NT2/D1 (cell line): ENCODE measurements around the gene HDGFL2.

Source experiments
- DNase-seq: peaks from one replicate; pipeline ENCODE4 v3.0.0-alpha.2; 2011; ENCODE audit warnings: low read depth, low spot score
- H3K27me3 ChIP-seq: 2 replicates; pipeline ENCODE4 v1.6.0; 2011; ENCODE audit warnings: mild to moderate bottlenecking; ENCODE audit not compliant: insufficient read length, insufficient read depth
- H3K36me3 ChIP-seq: 2 replicates; pipeline ENCODE4 v1.6.1; 2011; ENCODE audit warnings: mild to moderate bottlenecking, low read length, mixed read lengths; ENCODE audit not compliant: insufficient read depth, insufficient read length
- H3K4me1 ChIP-seq: 2 replicates; pipeline ENCODE4 v1.5.1; 2011; ENCODE audit not compliant: insufficient read depth, insufficient read length
- H3K4me3 ChIP-seq: 2 replicates; pipeline ENCODE4 v1.5.1; 2011; ENCODE audit warnings: low read depth; ENCODE audit not compliant: insufficient read length
- H3K9ac ChIP-seq: 2 replicates; pipeline ENCODE4 v1.6.0; 2011; ENCODE audit warnings: low read depth; ENCODE audit not compliant: insufficient read length
- H3K9me3 ChIP-seq: 2 replicates; pipeline ENCODE4 v1.5.1; 2011; ENCODE audit warnings: mild to moderate bottlenecking, low read length; ENCODE audit not compliant: insufficient read depth
- SUZ12 ChIP-seq: IDR thresholded peaks from 2 replicates; pipeline ENCODE4 v1.6.1; 2011; ENCODE audit not compliant: insufficient read length, insufficient read depth; ENCODE audit errors: extremely low read depth
- YY1 ChIP-seq: IDR thresholded peaks from 2 replicates; pipeline ENCODE4 v1.6.1; 2011; ENCODE audit not compliant: insufficient read length, insufficient read depth
- ZNF274 ChIP-seq: IDR thresholded peaks from 2 replicates; pipeline ENCODE4 v1.6.1; 2011; ENCODE audit warnings: mild to moderate bottlenecking, low read depth, low read length

HDGFL2 gene

DNA sequence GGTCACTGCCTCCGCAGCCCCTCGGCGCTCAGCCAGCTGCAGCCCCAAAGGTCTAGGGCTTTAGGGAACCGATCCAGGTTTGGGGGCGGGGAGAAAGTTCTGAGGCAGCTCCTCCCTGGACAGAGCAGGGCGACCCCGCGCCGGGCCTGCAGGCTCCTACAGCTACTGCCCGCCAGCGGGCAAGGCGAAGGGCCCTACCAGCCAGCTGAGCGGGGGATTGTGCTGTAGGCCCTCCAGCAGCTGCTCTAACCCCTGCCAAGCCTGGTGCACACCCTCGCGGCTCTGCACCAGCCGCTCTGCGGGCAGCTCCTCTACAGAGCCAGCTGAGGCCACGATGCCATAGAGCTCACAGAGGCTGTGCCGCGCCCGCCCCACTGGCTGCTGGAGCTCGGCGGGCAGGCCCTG, 32.2 kb downstream of the HDGFL2 start:
- H3K9ac ChIP-seq, result peak overlapping the region; percentile 6
- DNase-seq, result no peak
- peaks cover 15% of the 10 kb centered on the region for H3K4me1 ChIP-seq
- no peak for TF ChIP-seq SUZ12
- no peak for TF ChIP-seq ZNF274
- TF ChIP-seq YY1, result no peak
- no peaks in the 10 kb centered on the region for H3K27me3 ChIP-seq
- H3K4me3 ChIP-seq, result no peak overlapping the region
- H3K36me3 ChIP-seq, result peaks cover 88% of the 10 kb centered on the region
- H3K9me3 ChIP-seq, result no peaks in the 10 kb centered on the region

DNA sequence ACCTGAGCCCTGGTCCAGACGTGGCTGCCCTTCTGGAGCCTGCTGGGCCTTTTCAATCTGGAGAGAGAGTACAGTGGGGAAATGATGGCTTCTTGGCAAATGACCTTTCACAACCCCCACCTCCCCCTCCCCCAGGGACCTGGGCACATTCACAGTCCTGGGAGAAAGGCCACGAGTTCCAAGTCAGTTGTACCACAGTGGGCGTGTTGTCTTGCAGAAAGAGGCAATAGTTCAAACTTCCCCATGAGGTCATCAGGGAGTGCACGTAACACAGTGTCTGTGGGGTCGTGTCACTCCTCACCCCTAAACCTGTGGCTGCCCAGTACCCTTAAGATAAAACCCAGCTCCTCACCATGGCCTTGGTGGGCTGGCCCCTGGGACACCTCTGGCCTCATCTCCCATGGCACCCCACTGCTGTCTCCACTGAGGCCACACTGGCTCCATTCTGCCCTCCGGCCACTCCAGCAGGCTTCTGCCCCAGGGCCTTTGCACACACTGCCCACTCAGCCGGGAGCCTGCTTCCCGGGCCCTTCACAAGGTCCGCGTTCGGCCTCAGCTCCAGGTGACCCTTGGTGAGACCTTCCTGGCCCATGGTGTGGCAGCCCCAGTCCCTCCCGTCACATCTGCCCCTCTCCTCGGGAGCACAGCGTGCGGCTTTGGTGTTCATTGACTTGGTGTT, 32.9 kb downstream of the HDGFL2 start:
- no peak overlapping the region for H3K4me3 ChIP-seq
- H3K36me3 ChIP-seq, result peaks cover 82% of the 10 kb centered on the region
- H3K27me3 ChIP-seq, result no peaks in the 10 kb centered on the region
- no peak overlapping the region for H3K9ac ChIP-seq
- TF ChIP-seq SUZ12, result no peak
- TF ChIP-seq ZNF274, result no peak
- no peak for TF ChIP-seq YY1
- no peak for DNase-seq
- H3K9me3 ChIP-seq, result no peaks in the 10 kb centered on the region
- peaks cover 15% of the 10 kb centered on the region for H3K4me1 ChIP-seq

DNA sequence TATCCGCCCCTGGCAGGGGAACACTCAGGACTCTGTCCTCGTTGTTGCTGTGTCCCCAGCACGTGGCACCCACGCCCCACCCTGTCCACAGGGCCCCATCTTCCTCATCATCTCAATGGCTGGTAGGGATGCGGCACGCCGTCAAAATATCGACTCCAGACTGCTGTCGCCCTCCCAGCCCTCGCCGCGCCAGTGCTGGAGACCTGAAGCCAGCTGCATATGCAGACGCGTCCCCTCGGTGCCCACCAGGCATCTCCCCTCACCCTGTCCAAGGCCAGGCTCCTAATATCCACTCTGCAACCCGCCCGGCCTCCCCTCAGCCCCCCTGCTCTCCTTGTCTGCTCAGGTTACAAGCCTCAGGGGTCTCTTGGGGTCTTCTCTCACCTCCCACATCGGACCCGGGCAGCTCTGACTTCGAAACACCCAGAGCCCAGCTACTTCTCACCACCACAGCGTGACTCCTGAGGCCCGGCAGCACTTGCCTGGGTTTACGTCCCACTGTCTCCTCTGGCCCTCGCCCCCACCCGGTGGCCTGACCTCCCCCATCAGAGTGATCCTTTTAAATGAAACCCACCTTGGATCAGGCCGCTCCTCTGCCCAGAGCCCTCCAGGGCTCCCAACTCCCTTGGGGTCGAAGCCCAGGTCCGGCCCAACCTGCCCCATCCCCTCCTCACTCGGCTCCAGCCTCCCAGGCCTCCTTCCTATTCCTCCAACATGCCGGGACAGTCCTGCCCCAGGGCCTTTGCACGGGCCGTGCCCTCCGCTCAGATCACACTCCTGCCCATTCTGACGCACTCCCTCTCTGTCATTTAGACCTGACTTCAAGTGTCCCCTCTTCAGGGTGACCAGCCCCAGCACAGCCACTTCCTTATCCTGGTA, 33.7 kb downstream of the HDGFL2 start:
- H3K9ac ChIP-seq, result no peak overlapping the region
- peaks cover 76% of the 10 kb centered on the region for H3K36me3 ChIP-seq
- peaks cover 4% of the 10 kb centered on the region for H3K27me3 ChIP-seq

DNA sequence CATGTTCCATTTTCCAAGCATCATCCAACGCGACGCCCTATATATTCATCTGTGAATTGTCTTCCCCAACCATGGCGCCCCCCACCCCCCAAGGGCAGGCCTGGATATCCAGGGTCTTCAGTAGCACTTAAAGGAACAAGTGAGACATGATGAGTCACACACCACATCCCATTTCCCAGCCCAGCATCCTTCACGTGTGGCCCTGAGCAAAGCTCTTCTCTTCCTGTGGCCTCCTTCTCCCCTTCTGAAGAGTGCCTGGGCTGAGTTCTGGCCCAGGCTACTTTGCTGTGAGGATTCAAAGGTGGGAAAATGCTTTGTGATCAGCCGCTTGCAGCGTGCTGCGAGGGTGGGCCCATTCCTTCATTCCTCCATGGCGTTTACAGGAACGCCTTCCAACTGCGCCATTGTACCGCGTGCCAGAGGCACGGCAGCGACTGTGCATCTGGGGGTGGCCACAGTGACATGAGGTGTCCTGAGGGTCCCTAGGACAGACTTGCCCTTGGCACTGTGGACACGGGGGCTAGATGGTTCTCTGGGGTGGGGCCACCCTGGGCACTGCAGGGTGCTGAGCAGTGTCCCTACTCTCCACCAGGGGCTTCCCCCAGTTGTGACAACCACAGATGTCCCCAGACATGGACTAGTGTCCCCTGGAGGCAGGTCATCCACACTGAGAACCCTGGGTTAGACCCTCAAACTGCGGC, 34.5 kb downstream of the HDGFL2 start:
- no peak for DNase-seq
- Histone ChIP-seq H3K36me3 (peaks cover 68% of the 10 kb centered on the region), H3K4me1 (peaks cover 14% of the 10 kb centered on the region), H3K27me3 (peaks cover 7% of the 10 kb centered on the region), H3K9me3 (no peaks in the 10 kb centered on the region), H3K4me3 (no peak overlapping the region), H3K9ac (no peak overlapping the region)
- TF ChIP-seq ZNF274 (no peak), YY1 (no peak), SUZ12 (no peak)

More for the DNA sequence above, 33.7 kb downstream of the HDGFL2 start:
- DNase-seq, result no peak
- peaks cover 15% of the 10 kb centered on the region for H3K4me1 ChIP-seq
- TF ChIP-seq YY1 (no peak), ZNF274 (no peak), SUZ12 (no peak)
- no peak overlapping the region for H3K4me3 ChIP-seq
- no peaks in the 10 kb centered on the region for H3K9me3 ChIP-seq

DNA sequence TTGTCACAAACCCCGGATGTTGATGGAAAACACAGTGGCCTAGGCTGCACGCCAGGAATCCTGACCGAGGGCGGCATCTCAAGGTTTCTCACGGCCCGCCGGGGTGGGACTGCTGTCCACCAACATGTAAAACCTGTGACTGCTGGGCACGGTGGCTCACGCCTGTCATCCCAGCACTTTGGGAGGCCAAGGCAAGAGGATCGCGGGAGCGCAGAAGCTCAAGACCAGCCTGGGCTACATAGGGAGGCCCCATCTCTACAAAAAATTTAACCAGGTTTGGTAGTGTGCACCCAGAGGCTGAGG, 35.0 kb downstream of the HDGFL2 start:
- Histone ChIP-seq H3K4me1 (peaks cover 14% of the 10 kb centered on the region), H3K4me3 (no peak overlapping the region)
- no peak for TF ChIP-seq SUZ12
- TF ChIP-seq YY1, result no peak
- TF ChIP-seq ZNF274, result no peak

DNA sequence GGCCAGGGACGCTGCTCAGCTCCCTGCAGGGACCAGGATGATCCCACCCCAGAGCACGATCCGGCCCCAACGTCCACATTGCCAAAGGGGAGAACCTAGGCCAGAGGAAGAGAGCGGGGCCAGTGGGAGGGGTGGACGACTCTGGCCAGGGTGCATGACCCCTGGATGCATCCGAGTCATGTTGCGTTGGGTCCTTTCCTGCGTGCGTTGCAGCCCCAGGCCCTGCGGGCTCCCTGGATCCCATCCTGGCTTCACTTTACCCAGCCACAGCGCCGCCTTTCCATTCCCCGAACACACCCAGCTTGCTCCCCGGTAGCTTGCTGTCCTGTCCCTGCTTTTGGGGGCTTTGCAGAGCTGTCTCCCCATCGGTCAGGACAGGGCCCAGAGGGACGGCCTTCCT, 35.7 kb downstream of the HDGFL2 start:
- no peak for TF ChIP-seq SUZ12
- TF ChIP-seq YY1, result no peak
- no peak for TF ChIP-seq ZNF274
- peaks cover 56% of the 10 kb centered on the region for H3K36me3 ChIP-seq
- no peak overlapping the region for H3K4me3 ChIP-seq
- H3K9me3 ChIP-seq, result no peaks in the 10 kb centered on the region
- H3K9ac ChIP-seq, result no peak overlapping the region
- peaks cover 19% of the 10 kb centered on the region for H3K27me3 ChIP-seq
- no peak for DNase-seq
- peaks cover 10% of the 10 kb centered on the region for H3K4me1 ChIP-seq

More for the DNA sequence above, 35.0 kb downstream of the HDGFL2 start:
- DNase-seq, result no peak
- Histone ChIP-seq H3K9me3 (no peaks in the 10 kb centered on the region), H3K27me3 (peaks cover 12% of the 10 kb centered on the region), H3K36me3 (peaks cover 63% of the 10 kb centered on the region), H3K9ac (no peak overlapping the region)

DNA sequence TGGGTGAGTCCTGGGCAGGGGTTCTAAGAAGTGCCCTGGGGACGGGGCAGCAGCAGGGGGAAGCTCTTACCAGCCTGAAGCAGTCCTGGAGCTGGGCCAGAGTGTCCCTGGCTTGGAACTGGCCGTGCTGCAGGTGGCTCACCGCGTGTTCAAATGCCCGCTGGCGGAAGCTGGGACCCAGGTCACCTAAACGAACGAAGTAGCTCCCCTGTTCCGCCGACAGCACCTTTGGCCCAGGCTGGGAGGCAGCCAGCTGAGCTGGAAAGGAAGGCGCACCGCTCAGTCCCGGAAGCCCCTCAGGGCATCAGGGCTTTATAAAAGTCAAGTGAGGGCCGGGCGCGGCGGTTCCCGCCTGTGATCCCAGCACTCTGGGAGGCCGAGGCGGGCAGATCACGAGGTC, 36.6 kb downstream of the HDGFL2 start:
- no peak for DNase-seq
- peaks cover 47% of the 10 kb centered on the region for H3K36me3 ChIP-seq
- H3K27me3 ChIP-seq, result peaks cover 19% of the 10 kb centered on the region
- H3K9ac ChIP-seq, result no peak overlapping the region
- no peaks in the 10 kb centered on the region for H3K9me3 ChIP-seq
- H3K4me1 ChIP-seq, result peaks cover 5% of the 10 kb centered on the region
- H3K4me3 ChIP-seq, result no peak overlapping the region
- TF ChIP-seq SUZ12 (no peak), YY1 (no peak), ZNF274 (no peak)
